B cell (primary cell): ENCODE data around the gene RPP14. TPM values are rescaled to one million over a fixed set of nuclear protein-coding genes. Genes with fewer than 3 reads are reported as not detected.
A peak's percentile ranks its signal among the peaks of the same experiment; 100 is the strongest.

Experiments
- ATAC-seq: fragments of 200-7000 bp; cut with Tn5 transposase; one replicate; pipeline ENCODE4 v1.10.0; 2021; ENCODE audit warnings: low read depth, mild to moderate bottlenecking, moderate number of reproducible peaks, moderate library complexity
- CTCF ChIA-PET: fragments of 350-600 bp; sonication (Branson Sonifier 250); formaldehyde crosslinking; loops from one replicate; lab custom pipeline; 2021; ENCODE audit warnings: antibody characterized with exemption, inconsistent platforms; lab: Charles Lee
- POLR2A ChIA-PET: fragments of 350-600 bp; sonication (Branson Sonifier 250); formaldehyde crosslinking; loops from one replicate; lab custom pipeline; 2021; ENCODE audit warnings: antibody characterized with exemption; lab: Charles Lee
- DNase-seq: peaks from one replicate; pipeline ENCODE4 v3.0.0; 2013
- H2AFZ ChIP-seq: 2 replicates; pipeline ENCODE4 v1.6.1; 2012; ENCODE audit warnings: mild to moderate bottlenecking, low read depth, low read length; ENCODE audit not compliant: insufficient read depth, poor library complexity, severe bottlenecking
- H3K27ac ChIP-seq, 2 donors: 1 replicate in 1 of 2; 2 replicates in 1 of 2; pipeline ENCODE4 v1.5.1; 2012 to 2013; ENCODE audit warnings: low read length in 2 of 2, mild to moderate bottlenecking in 2 of 2, moderate library complexity in 1 of 2
- H3K27me3 ChIP-seq, 4 experiments: fragments of 200-600 bp in 1 of 4; sonication (generic) in 1 of 4; replicated peaks in 1 of 4; 1 replicate in 2 of 4; 2 replicates in 2 of 4; pipeline versions ENCODE4 v1.6.1 to v1.7.0; 2013 to 2016; ENCODE audit warnings: low read length in 3 of 4, mild to moderate bottlenecking in 2 of 4, mixed read lengths in 1 of 4, moderate library complexity in 1 of 4; ENCODE audit not compliant: insufficient read depth in 4 of 4, control insufficient read depth in 3 of 4; ENCODE audit errors: control extremely low read depth in 1 of 4
- H3K36me3 ChIP-seq, 2 experiments: replicated peaks in 1 of 2; 1 replicate in 1 of 2; 2 replicates in 1 of 2; pipeline versions ENCODE4 v1.6.1 to v1.7.1; 2013; ENCODE audit warnings: low read length in 1 of 2; ENCODE audit not compliant: insufficient read depth in 2 of 2, control insufficient read depth in 1 of 2; ENCODE audit errors: control extremely low read depth in 1 of 2, extremely low read depth in 1 of 2
- H3K4me1 ChIP-seq, 2 donors: fragments of 200-600 bp in 1 of 2; sonication (generic) in 1 of 2; 1 replicate in 1 of 2; 2 replicates in 1 of 2; pipeline versions ENCODE4 v1.5.1 to v1.6.1; 2013 to 2017; ENCODE audit warnings: low read length in 2 of 2; ENCODE audit not compliant: control insufficient read depth in 2 of 2, insufficient read depth in 2 of 2
- H3K4me2 ChIP-seq: replicated peaks from 2 replicates; pipeline ENCODE3; 2012; ENCODE audit warnings: mild to moderate bottlenecking, low read depth, low read length; ENCODE audit not compliant: poor library complexity, severe bottlenecking
- H3K4me3 ChIP-seq, 5 experiments: fragments of 200-600 bp in 1 of 5; sonication (generic) in 1 of 5; 1 replicate in 3 of 5; 2 replicates in 2 of 5; pipeline versions ENCODE4 v1.5.1 to v1.7.0; 2011 to 2016; ENCODE audit warnings: low read length in 4 of 5, mild to moderate bottlenecking in 4 of 5, low read depth in 2 of 5, control low read depth in 1 of 5, moderate library complexity in 1 of 5; ENCODE audit not compliant: insufficient read depth in 1 of 5; ENCODE audit errors: control extremely low read depth in 1 of 5, extremely low read depth in 1 of 5
- H3K79me2 ChIP-seq: fragments of 200-600 bp; sonication (generic); one replicate; pipeline ENCODE4 v1.6.0; 2016; ENCODE audit warnings: low read length; ENCODE audit not compliant: control insufficient read depth, insufficient read depth
- H3K9ac ChIP-seq: fragments of 200-600 bp; sonication (generic); 2 replicates; pipeline ENCODE4 v1.6.1; 2017; ENCODE audit warnings: mild to moderate bottlenecking, low read length, moderate library complexity
- H3K9me3 ChIP-seq, 3 donors: one replicate each; pipeline versions ENCODE4 v1.6.1 to v1.7.1; 2013; ENCODE audit warnings: low read length in 2 of 3; ENCODE audit not compliant: control insufficient read depth in 2 of 3, insufficient read depth in 1 of 3; ENCODE audit errors: control extremely low read depth in 1 of 3
- H4K20me1 ChIP-seq: 2 replicates; pipeline ENCODE4 v1.6.0; 2012; ENCODE audit warnings: mild to moderate bottlenecking, low read length; ENCODE audit not compliant: insufficient read depth, control insufficient read depth, poor library complexity, severe bottlenecking
- H3K27ac Mint-ChIP-seq: one replicate; pipeline ENCODE4 v1.8.0; 2021; ENCODE audit warnings: mixed read lengths
- H3K27me3 Mint-ChIP-seq: one replicate; pipeline ENCODE4 v1.8.0; 2021; ENCODE audit warnings: mixed read lengths
- H3K4me1 Mint-ChIP-seq: one replicate; pipeline ENCODE4 v1.8.0; 2021; ENCODE audit warnings: mixed read lengths
- H3K4me3 Mint-ChIP-seq: one replicate; pipeline ENCODE4 v1.8.0; 2021; ENCODE audit warnings: mixed read lengths
- H3K9me3 Mint-ChIP-seq: one replicate; pipeline ENCODE4 v1.8.0; 2022; ENCODE audit warnings: mixed read lengths; ENCODE audit not compliant: insufficient read depth
- CTCF ChIP-seq: fragments of 200-600 bp; IDR thresholded peaks from one replicate; pipeline ENCODE4 v1.8.0; 2022; ENCODE audit warnings: antibody characterized with exemption, mild to moderate bottlenecking
- EZH2 ChIP-seq: IDR thresholded peaks from 2 replicates; pipeline ENCODE4 v1.6.1; 2012; ENCODE audit warnings: borderline replicate concordance, low read depth, mild to moderate bottlenecking, moderate library complexity, low read length; ENCODE audit not compliant: insufficient read depth, poor library complexity, severe bottlenecking
- WGBS: methylation state at CpG from one replicate; pipeline ENCODE4 v1.1.5; 2013; ENCODE audit warnings: missing lambda C conversion rate; ENCODE audit not compliant: insufficient coverage; 5-methylcytosine and 5-hydroxymethylcytosine counted together
- intact Hi-C: fragments of 100-400 bp; cut with micrococcal nuclease; formaldehyde crosslinking; loops from one replicate; pipeline ENCODE4 v1.10.0; 2022
- polyA plus RNA-seq: library from polyadenylated mRNA; depleted of rRNA; stranded (reverse); fragments of >200 nt; gene quantifications from 2 replicates; pipeline ENCODE4 v1.2.3, GENCODE V29; 2012
- total RNA-seq, 2 donors: library from RNA; stranded (reverse); fragments of 120-200 nt in 1 of 2; gene quantifications; 1 replicate in 1 of 2; 2 replicates in 1 of 2; pipeline versions ENCODE4 v1.2.3 to v1.2.4, GENCODE V29; 2013 to 2022

RPP14 gene
- total and polyA plus RNA-seq, 2 donors (not counting 1 experiment from before 2014, with no cell fraction given): 4.7 to 17.9 TPM

GRCh38 chr3:58342676-58343075 is 36.6 kb downstream of the RPP14 start:
- intact Hi-C loops: no loop called here
- peaks cover 96% of the 10 kb centered on the region for H3K79me2 ChIP-seq
- H3K4me3 ChIP-seq: no peak overlapping the region
- Mint-ChIP-seq H3K4me1 (peaks cover 72% of the 10 kb centered on the region), H3K9me3 (no peaks in the 10 kb centered on the region), H3K27ac (peak overlapping the region; percentile 75), H3K4me3 (peak overlapping the region; percentile 17), H3K27me3 (no peaks in the 10 kb centered on the region)
- H3K9ac ChIP-seq: no peak overlapping the region
- TF ChIP-seq EZH2 (no peak), CTCF (no peak)
- peak overlapping the region; percentile 65 for H3K4me2 ChIP-seq
- peak overlapping the region in 1 of 2 donors; percentile 85 for H3K27ac ChIP-seq
- no peak overlapping the region for H2AFZ ChIP-seq
- no peak for ATAC-seq
- DNase-seq: no peak
- H3K4me1 ChIP-seq: peaks cover 84 to 88% of the 10 kb centered on the region in 2 donors
- WGBS: no CpG with 5 or more reads among the region's 5 CpGs
- peaks cover 0 to 20% of the 10 kb centered on the region in 2 experiments for H3K36me3 ChIP-seq
- CTCF ChIA-PET: interaction anchor here (15.0 kb wide), 1 partner anchor 6 kb away, joined by 349 read pairs; the partner anchor contains the start of gene PXK
- POLR2A ChIA-PET: interaction anchor here (11.4 kb wide), 1 partner anchor 10 kb away, joined by 182 read pairs; no protein-coding TSS in a partner anchor
- peaks cover 0 to 11% (median 0%) of the 10 kb centered on the region in 3 donors for H3K9me3 ChIP-seq
- H4K20me1 ChIP-seq: no peaks in the 10 kb centered on the region
- no peaks in the 10 kb centered on the region for H3K27me3 ChIP-seq

- Histone ChIP-seq H3K4me2 (peak overlapping the region; percentile 27), H4K20me1 (no peaks in the 10 kb centered on the region), H3K79me2 (peaks cover 83% of the 10 kb centered on the region), H3K4me3 (no peak overlapping the region), H2AFZ (no peak overlapping the region), H3K36me3 (peaks cover 0 to 20% of the 10 kb centered on the region in 2 experiments), H3K9me3 (peaks cover 0 to 6% (median 0%) of the 10 kb centered on the region in 3 donors), H3K4me1 (peaks cover 86 to 89% of the 10 kb centered on the region in 2 donors), H3K27me3 (no peaks in the 10 kb centered on the region), H3K27ac (peak overlapping the region; percentile 19 to 57), H3K9ac (no peak overlapping the region)
- DNase-seq: no peak
- peak overlapping the region; percentile 39 for H3K27ac Mint-ChIP-seq
- CTCF ChIA-PET: interaction anchor here (0.7 to 15.0 kb wide), 2 partner anchors 8 to 9 kb away, joined by 4 to 349 read pairs; partner anchors contain the start of gene PXK
- TF ChIP-seq EZH2 (no peak), CTCF (no peak)
- WGBS: no CpG with 5 or more reads among the region's 4 CpGs
- no peaks in the 10 kb centered on the region for H3K27me3 Mint-ChIP-seq
- H3K9me3 Mint-ChIP-seq: no peaks in the 10 kb centered on the region
- no peak for ATAC-seq
- intact Hi-C loops: no loop called here
- H3K4me3 Mint-ChIP-seq: no peak overlapping the region
- H3K4me1 Mint-ChIP-seq: peaks cover 82% of the 10 kb centered on the region
- POLR2A ChIA-PET: interaction anchor here (2.2 kb wide), 1 partner anchor 11 kb away, joined by 10 read pairs; no protein-coding TSS in a partner anchor
These were observed 39.4 kb downstream of the RPP14 start for GRCh38 chr3:58345457-58345856.
